ENCODE data around the gene SLAIN2. TPM values are rescaled to one million over a fixed set of nuclear protein-coding genes. Genes with fewer than 3 reads are reported as not detected.
"Not testable (repeated sequence)": the region's sequence is repeated elsewhere in the genome, so short reads cannot be mapped to it uniquely, and the experiment has no call there.

The SLAIN2 gene
- total RNA-seq, 1 donor from 2014 or later = 54.6 TPM

GRCh38 chr4:48436318-48436717 is 95.0 kb downstream of the SLAIN2 start:
- TF ChIP-seq CTCF (IDR thresholded peaks at IDR 0.05; ENCODE audit: unreplicated experiment) = no peak
- Mint-ChIP-seq H3K36me3 (ENCODE audit: low read depth, unreplicated experiment) (no peaks in the 10 kb centered on the region), H3K4me1 (ENCODE audit: unreplicated experiment) (peaks cover 10% of the 10 kb centered on the region), H3K9me3 (ENCODE audit: unreplicated experiment) (no peaks in the 10 kb centered on the region), H3K27ac (ENCODE audit: unreplicated experiment) (no peak overlapping the region), H3K27me3 (ENCODE audit: unreplicated experiment) (peaks cover 2% of the 10 kb centered on the region), H3K4me3 (ENCODE audit: unreplicated experiment) (no peak overlapping the region)
- no peak for DNase-seq (ENCODE audit: low spot score)

GRCh38 chr4:48439988-48440387 is 98.7 kb downstream of the SLAIN2 start:
- Mint-ChIP-seq H3K27me3 (ENCODE audit: unreplicated experiment) (no peaks in the 10 kb centered on the region), H3K4me1 (ENCODE audit: unreplicated experiment) (peaks cover 10% of the 10 kb centered on the region), H3K36me3 (ENCODE audit: low read depth, unreplicated experiment) (no peaks in the 10 kb centered on the region), H3K9me3 (ENCODE audit: unreplicated experiment) (no peaks in the 10 kb centered on the region), H3K27ac (ENCODE audit: unreplicated experiment) (no peak overlapping the region), H3K4me3 (ENCODE audit: unreplicated experiment) (no peak overlapping the region)
- TF ChIP-seq CTCF (IDR thresholded peaks at IDR 0.05; ENCODE audit: unreplicated experiment) = no peak
- no peak for DNase-seq (ENCODE audit: low spot score)

- H3K27me3 Mint-ChIP-seq (ENCODE audit: unreplicated experiment); H3K27ac Mint-ChIP-seq (ENCODE audit: unreplicated experiment); DNase-seq (ENCODE audit: low spot score); H3K36me3 Mint-ChIP-seq (ENCODE audit: low read depth, unreplicated experiment); H3K9me3 Mint-ChIP-seq (ENCODE audit: unreplicated experiment); H3K4me3 Mint-ChIP-seq (ENCODE audit: unreplicated experiment): not testable (repeated sequence)
- H3K4me1 Mint-ChIP-seq (ENCODE audit: unreplicated experiment) = peaks cover 10% of the 10 kb centered on the region
Observed at GRCh38 chr4:48440914-48441313, 99.6 kb downstream of the SLAIN2 start.

GRCh38 chr4:48445704-48446103 is 104.4 kb downstream of the SLAIN2 start:
- Mint-ChIP-seq H3K36me3 (ENCODE audit: low read depth, unreplicated experiment) (no peaks in the 10 kb centered on the region), H3K27me3 (ENCODE audit: unreplicated experiment) (no peaks in the 10 kb centered on the region), H3K27ac (ENCODE audit: unreplicated experiment) (no peak overlapping the region), H3K4me3 (ENCODE audit: unreplicated experiment) (no peak overlapping the region), H3K4me1 (ENCODE audit: unreplicated experiment) (no peaks in the 10 kb centered on the region), H3K9me3 (ENCODE audit: unreplicated experiment) (no peaks in the 10 kb centered on the region)
- peak; percentile 91 for TF ChIP-seq CTCF (IDR thresholded peaks at IDR 0.05; ENCODE audit: unreplicated experiment)
- no peak for DNase-seq (ENCODE audit: low spot score)

- H3K36me3 Mint-ChIP-seq (ENCODE audit: low read depth, unreplicated experiment) = no peaks in the 10 kb centered on the region
- no peak for TF ChIP-seq CTCF (IDR thresholded peaks at IDR 0.05; ENCODE audit: unreplicated experiment)
- no peak overlapping the region for H3K4me3 Mint-ChIP-seq (ENCODE audit: unreplicated experiment)
- H3K27ac Mint-ChIP-seq (ENCODE audit: unreplicated experiment) = no peak overlapping the region
- H3K9me3 Mint-ChIP-seq (ENCODE audit: unreplicated experiment) = no peaks in the 10 kb centered on the region
- no peak for DNase-seq (ENCODE audit: low spot score)
- H3K27me3 Mint-ChIP-seq (ENCODE audit: unreplicated experiment) = no peaks in the 10 kb centered on the region
- H3K4me1 Mint-ChIP-seq (ENCODE audit: unreplicated experiment) = no peaks in the 10 kb centered on the region
Observed at GRCh38 chr4:48446642-48447041, 105.3 kb downstream of the SLAIN2 start.

- H3K9me3 Mint-ChIP-seq (ENCODE audit: unreplicated experiment) = no peaks in the 10 kb centered on the region
- no peak overlapping the region for H3K27ac Mint-ChIP-seq (ENCODE audit: unreplicated experiment)
- no peak overlapping the region for H3K4me3 Mint-ChIP-seq (ENCODE audit: unreplicated experiment)
- TF ChIP-seq CTCF (IDR thresholded peaks at IDR 0.05; ENCODE audit: unreplicated experiment) = no peak
- no peaks in the 10 kb centered on the region for H3K4me1 Mint-ChIP-seq (ENCODE audit: unreplicated experiment)
- H3K36me3 Mint-ChIP-seq (ENCODE audit: low read depth, unreplicated experiment) = no peaks in the 10 kb centered on the region
- H3K27me3 Mint-ChIP-seq (ENCODE audit: unreplicated experiment) = peaks cover 2% of the 10 kb centered on the region
- DNase-seq (ENCODE audit: low spot score) = no peak
Observed at GRCh38 chr4:48449151-48449550, 107.8 kb downstream of the SLAIN2 start.

All from endothelial cell (in vitro differentiated cells).